K562 (cell line): ENCODE measurements around the gene SHF. TPM values are rescaled to one million over a fixed set of nuclear protein-coding genes. Genes with fewer than 3 reads are reported as not detected.
A peak's percentile ranks its signal among the peaks of the same experiment; 100 is the strongest.

Experiments used
- ATAC-seq: fragments of 200-7000 bp; cut with Tn5 transposase; 3 replicates; pipeline ENCODE4 v1.9.1; 2020; ENCODE audit warnings: moderate library complexity
- BruUV-seq: library from RNA; stranded (reverse); fragments of 400-500 nt; replicated peaks from 2 replicates; lab custom pipeline; 2021; lab: Mats Ljungman, UMichigan
- CTCF ChIA-PET: fragments of 300-600 bp; formaldehyde crosslinking; extraction: SDS; loops from one replicate; lab custom pipeline; 2021; ENCODE audit warnings: low intra/inter-chr PET ratio; lab: Yijun Ruan, JAX
- POLR2A ChIA-PET: fragments of 300-600, 350-650 bp; sonication (Branson Sonifier 250); formaldehyde crosslinking; extraction: SDS; loops from one replicate; lab custom pipeline; 2021; ENCODE audit warnings: antibody characterized with exemption, inconsistent platforms; lab: Yijun Ruan, JAX
- DNase-seq, 4 experiments: peaks; one replicate each; pipeline versions ENCODE4 v3.0.0 to v3.0.0-alpha.2; 2011 to 2018; ENCODE audit warnings: low spot score in 3 of 4, mixed read lengths in 3 of 4; ENCODE audit errors: extremely low read depth in 1 of 4
- FAIRE-seq: peaks from 2 replicates; lab custom pipeline; 2011; peaks lifted over from hg19 to GRCh38; lab: Jason Lieb, UNC
- H2AFZ ChIP-seq: 2 replicates; pipeline ENCODE4 v1.6.0; 2011; ENCODE audit warnings: low read depth, low read length, control low read depth, inconsistent platforms
- H3K27ac ChIP-seq: fragments of 200-600 bp; 3 replicates; pipeline ENCODE4 v1.8.0; 2011; ENCODE audit warnings: low read depth, mild to moderate bottlenecking, control low read depth, inconsistent platforms, low read length, moderate library complexity, mixed read lengths; ENCODE audit errors: extremely low read depth
- H3K27me3 ChIP-seq, 2 experiments: fragments of 300-600 bp in 1 of 2; 2 replicates in 1 of 2; 3 replicates in 1 of 2; pipeline versions ENCODE4 v1.6.0 to v1.8.0; 2011; ENCODE audit warnings: inconsistent platforms in 2 of 2, low read length in 2 of 2, mild to moderate bottlenecking in 1 of 2, mixed read lengths in 1 of 2, moderate library complexity in 1 of 2; ENCODE audit not compliant: control insufficient read depth in 2 of 2, insufficient read depth in 2 of 2
- H3K36me3 ChIP-seq: fragments of 300-600 bp; 3 replicates; pipeline ENCODE4 v1.8.0; 2011; ENCODE audit warnings: mild to moderate bottlenecking, low read length, inconsistent platforms; ENCODE audit not compliant: control insufficient read depth, insufficient read depth
- H3K4me1 ChIP-seq, 2 experiments: fragments of 200-600 bp in 1 of 2; replicated peaks in 1 of 2; 2 replicates in 1 of 2; 3 replicates in 1 of 2; pipeline versions ENCODE4 v1.5.1 to v1.8.0; 2011; ENCODE audit warnings: inconsistent platforms in 2 of 2, low read length in 2 of 2, mild to moderate bottlenecking in 1 of 2, mixed read lengths in 1 of 2, moderate library complexity in 1 of 2; ENCODE audit not compliant: control insufficient read depth in 2 of 2, insufficient read depth in 2 of 2
- H3K4me2 ChIP-seq: 2 replicates; pipeline ENCODE4 v1.6.1; 2011; ENCODE audit warnings: low read length, control low read depth, inconsistent platforms, mixed read lengths; ENCODE audit not compliant: insufficient read depth
- H3K4me3 ChIP-seq: fragments of 200-600 bp; sonication (generic), shearing (Covaris generic); 2 replicates; pipeline ENCODE4 v1.5.1; 2016; ENCODE audit warnings: control low read depth, inconsistent platforms
- H3K79me2 ChIP-seq: fragments of 200-600 bp; 3 replicates; pipeline ENCODE4 v1.8.0; 2011; ENCODE audit warnings: low read length, inconsistent platforms; ENCODE audit not compliant: control insufficient read depth, insufficient read depth
- H3K9ac ChIP-seq, 2 experiments: 2 replicates each; pipeline versions ENCODE4 v1.6.0 to v1.6.1; 2011; ENCODE audit warnings: low read depth in 2 of 2, low read length in 2 of 2, control low read depth in 1 of 2, inconsistent platforms in 1 of 2, mild to moderate bottlenecking in 1 of 2, mixed read lengths in 1 of 2; ENCODE audit not compliant: insufficient read depth in 1 of 2
- H3K9me1 ChIP-seq: one replicate; pipeline ENCODE4 v1.6.0; 2011; ENCODE audit warnings: inconsistent platforms, mild to moderate bottlenecking, low read length, moderate library complexity; ENCODE audit not compliant: control insufficient read depth, insufficient read depth
- H3K9me3 ChIP-seq: replicated peaks from 2 replicates; pipeline ENCODE4 v1.5.1; 2011; ENCODE audit warnings: low read depth, low read length, inconsistent platforms; ENCODE audit not compliant: control insufficient read depth, insufficient read depth
- H4K20me1 ChIP-seq: replicated peaks from 2 replicates; pipeline ENCODE4 v1.6.1; 2011; ENCODE audit warnings: low read length, inconsistent platforms, mixed read lengths; ENCODE audit not compliant: control insufficient read depth, insufficient read depth
- POLR2AphosphoS5 ChIP-seq: IDR thresholded peaks from 2 replicates; pipeline ENCODE4 v1.6.1; 2011; ENCODE audit warnings: mild to moderate bottlenecking, low read depth, low read length, moderate library complexity; ENCODE audit not compliant: control insufficient read depth, insufficient read depth
- SNIP1 ChIP-seq: fragments of 450-650 bp; IDR thresholded peaks from 2 replicates; pipeline ENCODE4 v1.7.1; 2017; ENCODE audit warnings: low read depth, mild to moderate bottlenecking
- SP1 ChIP-seq: sonication (generic); formaldehyde crosslinking; IDR thresholded peaks from 2 replicates; pipeline ENCODE4 v1.8.1; 2022; ENCODE audit warnings: mild to moderate bottlenecking, missing genetic modification reagents
- TBP ChIP-seq: optimal IDR thresholded peaks from 2 replicates; pipeline ENCODE3; 2011; ENCODE audit warnings: low read depth, low read length, improper control_type of control experiment
- ZNF24 ChIP-seq: fragments of 450-650 bp; IDR thresholded peaks from 2 replicates; pipeline ENCODE4 v1.6.1; 2016
- ZNF780A ChIP-seq: fragments of 250-450 bp; sonication (Bioruptor Pico); IDR thresholded peaks from 2 replicates; pipeline ENCODE4 v1.5.0; 2021; ENCODE audit warnings: mild to moderate bottlenecking
- WGBS: fragments of 100-300 bp; shearing (Covaris generic); methylation state at CpG from one replicate; pipeline ENCODE4 v1.1.6; 2016; ENCODE audit warnings: low coverage, mixed read lengths; ENCODE audit not compliant: insufficient coverage; ENCODE audit errors: missing lambda C conversion rate; 5-methylcytosine and 5-hydroxymethylcytosine counted together
- in situ Hi-C: fragments of 300-500 bp; cut with MboI; formaldehyde crosslinking; loops from 4 replicates; pipeline ENCODE4 v1.15.0; 2018; ENCODE audit warnings: inconsistent platforms, mixed read lengths
- intact Hi-C: fragments of 100-400 bp; cut with micrococcal nuclease; formaldehyde crosslinking; loops from 2 replicates; pipeline ENCODE4 v1.14.2; 2022
- polyA plus RNA-seq, 8 experiments: library from polyadenylated mRNA; depleted of rRNA in 4 of 8; stranded (reverse) in 5 of 8; unstranded in 3 of 8; fragments of >200 nt; fragmentation: Nextera tagmentation in 2 of 8; fragmentation: Illumina TruSeq in 1 of 8; extraction: Ambion mirVana in 2 of 8; extraction: Trizol in 1 of 8; gene quantifications; 2 replicates each; pipeline versions ENCODE4 v1.2.1 to v1.2.3, GENCODE V29; 2011 to 2014; ENCODE audit warnings: inconsistent platforms in 1 of 8, missing spikeins in 1 of 8
- total RNA-seq, 7 experiments: library from RNA; depleted of rRNA in 6 of 7; stranded (reverse); fragments of >200 nt in 6 of 7; fragmentation: Illumina TruSeq in 2 of 7; extraction: Trizol in 2 of 7; gene quantifications; 2 replicates each; pipeline versions ENCODE4 v1.2.1 to v1.2.3, GENCODE V29; 2011 to 2021; ENCODE audit warnings: low replicate concordance in 1 of 7
- TF ChIP-seq, protein P1 (sequence below), 2 experiments: IDR thresholded peaks in 1 of 2; conservative IDR thresholded peaks in 1 of 2; 2 replicates each; pipeline ENCODE4 v1.6.1; 2016; ENCODE audit warnings: low read depth in 2 of 2, mild to moderate bottlenecking in 1 of 2, missing compliant biosample characterization in 1 of 2, missing genetic modification characterization in 1 of 2, moderate library complexity in 1 of 2
- TF ChIP-seq, protein P2 (sequence below), 3 experiments: fragments of 200-800 bp in 1 of 3; fragments of 250-450 bp in 1 of 3; fragments of 450-650 bp in 1 of 3; sonication (Bioruptor Pico) in 1 of 3; sonication (Bioruptor generic) in 1 of 3; formaldehyde crosslinking in 1 of 3; IDR thresholded peaks; 2 replicates each; pipeline versions ENCODE4 v1.6.1 to v1.8.0; 2016 to 2022; ENCODE audit warnings: mild to moderate bottlenecking in 2 of 3, missing genetic modification characterization in 2 of 3, missing compliant biosample characterization in 1 of 3, moderate library complexity in 1 of 3

Gene SHF
- total and polyA plus RNA-seq, 9 of the 15 experiments (the other 6 are each of a cell fraction or from before 2014, with no cell fraction given), result 0.51 to 2.2 (median 0.85) TPM; not detected in 2

DNA sequence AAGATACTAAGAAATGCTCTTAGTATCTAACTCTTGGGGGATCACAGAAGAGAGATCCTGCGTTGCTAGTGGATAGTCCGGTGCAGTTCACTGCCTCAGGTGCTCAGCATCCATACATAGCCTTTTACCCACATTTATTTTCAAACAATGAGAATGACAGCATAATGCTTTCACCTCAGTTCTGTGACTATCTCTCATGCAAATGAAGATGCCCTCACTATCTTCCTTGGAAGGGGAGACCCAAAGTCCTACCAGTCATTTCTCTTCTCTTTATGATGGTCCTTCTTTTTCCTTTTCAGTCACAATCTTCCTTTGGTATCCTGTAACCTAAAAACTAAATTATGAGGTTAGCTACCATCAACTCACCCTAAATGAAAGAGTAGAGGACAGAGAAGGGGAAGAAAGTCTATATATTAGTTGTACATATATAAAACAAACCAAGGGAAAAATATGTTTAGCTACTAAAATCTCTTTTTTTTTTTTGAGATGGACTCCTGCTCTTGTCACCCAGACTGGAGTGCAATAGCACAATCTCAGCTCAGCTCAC, 33.4 kb upstream of the SHF start:
- Histone ChIP-seq H3K4me3 (no peak overlapping the region), H3K36me3 (no peaks in the 10 kb centered on the region), H3K9me1 (no peaks in the 10 kb centered on the region), H2AFZ (no peak overlapping the region), H3K9ac (no peak overlapping the region), H3K27me3 (peaks cover 0 to 4% of the 10 kb centered on the region in 2 experiments; a peak in 2 of 5 replicates), H3K27ac (no peak overlapping the region), H3K4me1 (peaks cover 0 to 8% of the 10 kb centered on the region in 2 experiments; a peak in 2 of 5 replicates), H3K4me2 (no peak overlapping the region), H3K79me2 (no peaks in the 10 kb centered on the region), H3K9me3 (no peaks in the 10 kb centered on the region), H4K20me1 (no peaks in the 10 kb centered on the region)
- ChIA-PET CTCF (no interaction called here), POLR2A (no interaction called here)
- no peak for FAIRE-seq
- no peak for DNase-seq
- no TSS peak for BruUV-seq
- intact Hi-C loops (no loop called here), in situ Hi-C loops (no loop called here)
- ATAC-seq, result no peak
- no peak for TF ChIP-seq SNIP1
- TF ChIP-seq POLR2AphosphoS5, result 0 out of 2 replicates have a peak, but pooled peaks have one; percentile 40
- peak; percentile 59 for TF ChIP-seq TBP
- WGBS, result 0% methylated on average over 2 of the region's 2 CpGs

DNA sequence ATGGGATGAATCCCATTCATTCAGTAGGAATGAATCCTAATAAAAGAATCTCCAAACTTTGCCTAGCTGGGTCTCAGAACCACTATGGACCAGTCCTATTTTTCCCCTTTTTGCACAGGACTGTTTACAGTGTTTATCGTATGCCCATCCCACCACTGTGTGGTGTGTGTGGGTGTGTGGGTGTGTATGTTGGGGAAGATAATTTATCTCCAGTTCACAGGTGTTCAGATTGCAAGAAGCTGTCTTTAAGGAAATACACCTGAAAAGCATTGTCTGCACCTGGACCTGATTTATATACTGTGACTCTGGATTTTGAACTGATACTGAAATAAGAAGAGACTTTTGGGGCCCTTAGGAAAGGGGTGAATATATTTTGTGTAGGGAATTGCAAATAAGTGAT, 24.7 kb upstream of the SHF start:
- Histone ChIP-seq H3K9me1 (no peaks in the 10 kb centered on the region), H3K4me1 (no peaks in the 10 kb centered on the region; a peak in 3 of 5 replicates), H3K27me3 (peaks cover under 1 to 4% of the 10 kb centered on the region in 2 experiments; a peak in 1 of 5 replicates), H3K9me3 (no peaks in the 10 kb centered on the region), H3K4me2 (no peak overlapping the region), H4K20me1 (no peaks in the 10 kb centered on the region), H3K4me3 (no peak overlapping the region), H3K27ac (no peak overlapping the region), H2AFZ (no peak overlapping the region), H3K9ac (no peak overlapping the region), H3K36me3 (no peaks in the 10 kb centered on the region), H3K79me2 (no peaks in the 10 kb centered on the region)
- ChIA-PET POLR2A (interaction anchor here (0.7 to 0.9 kb wide), 3 partner anchors 10 to 22 kb away, joined by 3 to 4 read pairs (median 3); no protein-coding TSS in a partner anchor), CTCF (no interaction called here)
- peak in 1 of 4 experiments; percentile 29 for DNase-seq
- no TSS peak for BruUV-seq
- FAIRE-seq, result no peak
- intact Hi-C loops, result no loop called here
- in situ Hi-C loops, result no loop called here
- ATAC-seq, result peak; percentile 64; the same call in 2 of the 3 replicates
- WGBS, result 0% methylated on average over 1 of the region's 1 CpG
- TF ChIP-seq SP1 (CRISPR knock-in tag) (no peak), ZNF780A (CRISPR knock-in tag) (no peak), ZNF24 (no peak)
- TF ChIP-seq, protein P1, sequence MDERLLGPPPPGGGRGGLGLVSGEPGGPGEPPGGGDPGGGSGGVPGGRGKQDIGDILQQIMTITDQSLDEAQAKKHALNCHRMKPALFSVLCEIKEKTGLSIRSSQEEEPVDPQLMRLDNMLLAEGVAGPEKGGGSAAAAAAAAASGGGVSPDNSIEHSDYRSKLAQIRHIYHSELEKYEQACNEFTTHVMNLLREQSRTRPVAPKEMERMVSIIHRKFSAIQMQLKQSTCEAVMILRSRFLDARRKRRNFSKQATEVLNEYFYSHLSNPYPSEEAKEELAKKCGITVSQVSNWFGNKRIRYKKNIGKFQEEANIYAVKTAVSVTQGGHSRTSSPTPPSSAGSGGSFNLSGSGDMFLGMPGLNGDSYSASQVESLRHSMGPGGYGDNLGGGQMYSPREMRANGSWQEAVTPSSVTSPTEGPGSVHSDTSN (CRISPR knock-in tag; IDR thresholded peaks at IDR 0.05; ENCODE audit: low read depth), result no peak
- TF ChIP-seq, protein P1 (tag; conservative IDR thresholded peaks at IDR 0.05; ENCODE audit: low read depth), result no peak
- TF ChIP-seq, protein P2, sequence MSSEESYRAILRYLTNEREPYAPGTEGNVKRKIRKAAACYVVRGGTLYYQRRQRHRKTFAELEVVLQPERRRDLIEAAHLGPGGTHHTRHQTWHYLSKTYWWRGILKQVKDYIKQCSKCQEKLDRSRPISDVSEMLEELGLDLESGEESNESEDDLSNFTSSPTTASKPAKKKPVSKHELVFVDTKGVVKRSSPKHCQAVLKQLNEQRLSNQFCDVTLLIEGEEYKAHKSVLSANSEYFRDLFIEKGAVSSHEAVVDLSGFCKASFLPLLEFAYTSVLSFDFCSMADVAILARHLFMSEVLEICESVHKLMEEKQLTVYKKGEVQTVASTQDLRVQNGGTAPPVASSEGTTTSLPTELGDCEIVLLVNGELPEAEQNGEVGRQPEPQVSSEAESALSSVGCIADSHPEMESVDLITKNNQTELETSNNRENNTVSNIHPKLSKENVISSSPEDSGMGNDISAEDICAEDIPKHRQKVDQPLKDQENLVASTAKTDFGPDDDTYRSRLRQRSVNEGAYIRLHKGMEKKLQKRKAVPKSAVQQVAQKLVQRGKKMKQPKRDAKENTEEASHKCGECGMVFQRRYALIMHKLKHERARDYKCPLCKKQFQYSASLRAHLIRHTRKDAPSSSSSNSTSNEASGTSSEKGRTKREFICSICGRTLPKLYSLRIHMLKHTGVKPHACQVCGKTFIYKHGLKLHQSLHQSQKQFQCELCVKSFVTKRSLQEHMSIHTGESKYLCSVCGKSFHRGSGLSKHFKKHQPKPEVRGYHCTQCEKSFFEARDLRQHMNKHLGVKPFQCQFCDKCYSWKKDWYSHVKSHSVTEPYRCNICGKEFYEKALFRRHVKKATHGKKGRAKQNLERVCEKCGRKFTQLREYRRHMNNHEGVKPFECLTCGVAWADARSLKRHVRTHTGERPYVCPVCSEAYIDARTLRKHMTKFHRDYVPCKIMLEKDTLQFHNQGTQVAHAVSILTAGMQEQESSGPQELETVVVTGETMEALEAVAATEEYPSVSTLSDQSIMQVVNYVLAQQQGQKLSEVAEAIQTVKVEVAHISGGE (CRISPR knock-in tag; IDR thresholded peaks at IDR 0.05), result no peak
